ENCODE measurements around the gene HEMK1. TPM values are rescaled to one million over a fixed set of nuclear protein-coding genes. Genes with fewer than 3 reads are reported as not detected.

Gene HEMK1
- total RNA-seq, 3 donors from 2014 or later (not counting 1 experiment from before 2014, with no cell fraction given), result 20.5 to 29.3 (median 28.2) TPM

GRCh38 chr3:50627407-50628051 is 58.2 kb downstream of the HEMK1 start:
- no peak overlapping the region for H3K27ac ChIP-seq (ENCODE audit: low read length)
- no peaks in the 10 kb centered on the region for H3K27me3 ChIP-seq (ENCODE audit: control insufficient read depth, insufficient read depth, low read length)
- ATAC-seq, result peak; percentile 33 to 56 (median 41)
- TF ChIP-seq CTCF (IDR thresholded peaks at IDR 0.05), result no peak
- H3K4me3 Mint-ChIP-seq, result no peak overlapping the region
- H3K9me3 ChIP-seq (ENCODE audit: control insufficient read depth, insufficient read depth, low read length), result no peaks in the 10 kb centered on the region
- H3K27me3 Mint-ChIP-seq (ENCODE audit: low read depth in 2 of 2), result no peaks in the 10 kb centered on the region
- H3K4me1 ChIP-seq (ENCODE audit: control insufficient read depth, insufficient read depth, low read length), result peaks cover 98% of the 10 kb centered on the region
- DNase-seq, result no peak
- H3K36me3 ChIP-seq (ENCODE audit: control insufficient read depth, insufficient read depth, low read length), result peaks cover 4% of the 10 kb centered on the region
- peaks cover 82 to 97% of the 10 kb centered on the region in 2 donors for H3K4me1 Mint-ChIP-seq
- H3K4me3 ChIP-seq (ENCODE audit: low read length), result no peak overlapping the region
- 59% methylated on average over 6 of the region's 6 CpGs for WGBS (ENCODE audit: insufficient coverage)
- H3K9me3 Mint-ChIP-seq, result no peaks in the 10 kb centered on the region
- no peaks in the 10 kb centered on the region for H3K36me3 Mint-ChIP-seq
- H3K27ac Mint-ChIP-seq, result peak overlapping the region; percentile 70 to 79
- intact Hi-C loops (cut with micrococcal nuclease), result no loop called here

GRCh38 chr3:50628601-50629000 is 59.3 kb downstream of the HEMK1 start:
- H3K27me3 Mint-ChIP-seq (ENCODE audit: low read depth in 2 of 2), result no peaks in the 10 kb centered on the region
- ATAC-seq (no peak), DNase-seq (no peak)
- no peak for TF ChIP-seq CTCF (IDR thresholded peaks at IDR 0.05)
- 92% methylated on average over 3 of the region's 3 CpGs for WGBS (ENCODE audit: insufficient coverage)
- H3K4me3 ChIP-seq (ENCODE audit: low read length), result no peak overlapping the region
- no peaks in the 10 kb centered on the region for H3K36me3 Mint-ChIP-seq
- peaks cover 2% of the 10 kb centered on the region for H3K36me3 ChIP-seq (ENCODE audit: control insufficient read depth, insufficient read depth, low read length)
- H3K27ac ChIP-seq (ENCODE audit: low read length), result no peak overlapping the region
- H3K9me3 Mint-ChIP-seq, result no peaks in the 10 kb centered on the region
- H3K27me3 ChIP-seq (ENCODE audit: control insufficient read depth, insufficient read depth, low read length), result no peaks in the 10 kb centered on the region
- H3K4me3 Mint-ChIP-seq, result no peak overlapping the region
- intact Hi-C loops (cut with micrococcal nuclease), result no loop called here
- peaks cover 86 to 97% of the 10 kb centered on the region in 2 donors for H3K4me1 Mint-ChIP-seq
- H3K27ac Mint-ChIP-seq, result peak overlapping the region; percentile 38 to 69
- no peaks in the 10 kb centered on the region for H3K9me3 ChIP-seq (ENCODE audit: control insufficient read depth, insufficient read depth, low read length)
- H3K4me1 ChIP-seq (ENCODE audit: control insufficient read depth, insufficient read depth, low read length), result peaks cover 98% of the 10 kb centered on the region

- Mint-ChIP-seq H3K36me3 (no peaks in the 10 kb centered on the region), H3K4me1 (peaks cover 74 to 94% of the 10 kb centered on the region in 2 donors), H3K27me3 (ENCODE audit: low read depth in 2 of 2) (no peaks in the 10 kb centered on the region), H3K27ac (peak overlapping the region; percentile 87 to 88), H3K9me3 (no peaks in the 10 kb centered on the region), H3K4me3 (peak overlapping the region; percentile 52)
- H3K9me3 ChIP-seq (ENCODE audit: control insufficient read depth, insufficient read depth, low read length), result no peaks in the 10 kb centered on the region
- peaks cover 2% of the 10 kb centered on the region for H3K36me3 ChIP-seq (ENCODE audit: control insufficient read depth, insufficient read depth, low read length)
- H3K27me3 ChIP-seq (ENCODE audit: control insufficient read depth, insufficient read depth, low read length), result no peaks in the 10 kb centered on the region
- TF ChIP-seq CTCF (IDR thresholded peaks at IDR 0.05), result no peak
- 91% methylated on average over 6 of the region's 6 CpGs for WGBS (ENCODE audit: insufficient coverage)
- H3K4me3 ChIP-seq (ENCODE audit: low read length), result no peak overlapping the region
- intact Hi-C loops (cut with micrococcal nuclease), result no loop called here
- no peak for DNase-seq
- ATAC-seq, result no peak
- no peak overlapping the region for H3K27ac ChIP-seq (ENCODE audit: low read length)
- peaks cover 98% of the 10 kb centered on the region for H3K4me1 ChIP-seq (ENCODE audit: control insufficient read depth, insufficient read depth, low read length)
Measured at GRCh38 chr3:50630394-50630793, 61.1 kb downstream of the HEMK1 start.

GRCh38 chr3:50630877-50631276 is 61.6 kb downstream of the HEMK1 start:
- no peaks in the 10 kb centered on the region for H3K36me3 Mint-ChIP-seq
- DNase-seq (no peak), ATAC-seq (no peak)
- peaks cover 2% of the 10 kb centered on the region for H3K36me3 ChIP-seq (ENCODE audit: control insufficient read depth, insufficient read depth, low read length)
- peaks cover 73 to 89% of the 10 kb centered on the region in 2 donors for H3K4me1 Mint-ChIP-seq
- H3K4me1 ChIP-seq (ENCODE audit: control insufficient read depth, insufficient read depth, low read length), result peaks cover 98% of the 10 kb centered on the region
- H3K27me3 ChIP-seq (ENCODE audit: control insufficient read depth, insufficient read depth, low read length), result no peaks in the 10 kb centered on the region
- intact Hi-C loops (cut with micrococcal nuclease), result no loop called here
- peak overlapping the region; percentile 87 to 88 for H3K27ac Mint-ChIP-seq
- 51% methylated on average over 7 of the region's 7 CpGs for WGBS (ENCODE audit: insufficient coverage)
- H3K4me3 Mint-ChIP-seq, result peak overlapping the region; percentile 40
- H3K27ac ChIP-seq (ENCODE audit: low read length), result no peak overlapping the region
- no peaks in the 10 kb centered on the region for H3K27me3 Mint-ChIP-seq (ENCODE audit: low read depth in 2 of 2)
- H3K4me3 ChIP-seq (ENCODE audit: low read length), result no peak overlapping the region
- no peak for TF ChIP-seq CTCF (IDR thresholded peaks at IDR 0.05)
- no peaks in the 10 kb centered on the region for H3K9me3 Mint-ChIP-seq
- H3K9me3 ChIP-seq (ENCODE audit: control insufficient read depth, insufficient read depth, low read length), result no peaks in the 10 kb centered on the region

Measured in natural killer cell (primary cell).